Esophagus squamous epithelium (tissue), 5 donors: ENCODE results near the gene TMEM184A. TPM values are rescaled to one million over a fixed set of nuclear protein-coding genes. Genes with fewer than 3 reads are reported as not detected.

Source experiments
- DNase-seq: peaks from one replicate; lab custom pipeline; 2025; lab: John Stamatoyannopoulos, UW
- H3K27ac ChIP-seq, 4 donors: fragments of 200-600 bp; sonication (generic); one replicate each; pipeline ENCODE4 v1.5.1; 2016 to 2019; ENCODE audit warnings: mild to moderate bottlenecking in 1 of 4
- H3K27me3 ChIP-seq, 4 donors: fragments of 200-600 bp; sonication (generic); 1 replicate in 3 of 4; 2 replicates in 1 of 4; pipeline versions ENCODE4 v1.5.1 to v1.6.0; 2017 to 2021; ENCODE audit warnings: antibody characterized with exemption in 1 of 4
- H3K36me3 ChIP-seq, 3 donors: fragments of 200-600 bp; sonication (generic); one replicate each; pipeline ENCODE4 v1.5.1; 2016 to 2019
- H3K4me1 ChIP-seq, 3 donors: fragments of 200-600 bp; sonication (generic); one replicate each; pipeline ENCODE4 v1.5.1; 2017 to 2019
- H3K4me3 ChIP-seq, 4 donors: fragments of 200-600 bp; sonication (generic); 1 replicate in 3 of 4; 2 replicates in 1 of 4; pipeline ENCODE4 v1.5.1; 2016 to 2019; ENCODE audit warnings: mild to moderate bottlenecking in 2 of 4, moderate library complexity in 1 of 4
- H3K9me3 ChIP-seq, 3 donors: fragments of 200-600 bp; sonication (generic); one replicate each; pipeline ENCODE4 v1.5.1; 2016 to 2019
- POLR2A ChIP-seq, 4 donors: fragments of 450-650 bp; IDR thresholded peaks; one replicate each; pipeline ENCODE4 v1.6.1; 2017; ENCODE audit warnings: antibody characterized with exemption in 4 of 4, mild to moderate bottlenecking in 4 of 4, moderate library complexity in 3 of 4
- WGBS, 2 donors: methylation state at CpG; one replicate each; pipeline ENCODE4 v1.1.5; 2018; 5-methylcytosine and 5-hydroxymethylcytosine counted together
- intact Hi-C: fragments of 100-400 bp; cut with DNase I; formaldehyde crosslinking; loops from one replicate; pipeline ENCODE4 v1.15.0; 2022
- total RNA-seq, 4 donors: library from RNA; depleted of rRNA; stranded (reverse); fragments of >200 nt; gene quantifications; one replicate each; pipeline ENCODE4 v1.1.0, GENCODE V29; 2016
- TF ChIP-seq, protein P1 (sequence below), 6 experiments: fragments of 450-650 bp in 4 of 6; fragments of 200-600 bp in 2 of 6; sonication (generic) in 2 of 6; IDR thresholded peaks; one replicate each; pipeline ENCODE4 v1.5.1; 2016 to 2019; ENCODE audit warnings: antibody characterized with exemption in 6 of 6, mild to moderate bottlenecking in 4 of 6, moderate library complexity in 4 of 6
- donor health status: DM: yes; HTN: yes; CAD: no.

Gene TMEM184A
- total RNA-seq, 4 donors from 2014 or later, result 56.7 to 204 (median 98.9) TPM

DNA sequence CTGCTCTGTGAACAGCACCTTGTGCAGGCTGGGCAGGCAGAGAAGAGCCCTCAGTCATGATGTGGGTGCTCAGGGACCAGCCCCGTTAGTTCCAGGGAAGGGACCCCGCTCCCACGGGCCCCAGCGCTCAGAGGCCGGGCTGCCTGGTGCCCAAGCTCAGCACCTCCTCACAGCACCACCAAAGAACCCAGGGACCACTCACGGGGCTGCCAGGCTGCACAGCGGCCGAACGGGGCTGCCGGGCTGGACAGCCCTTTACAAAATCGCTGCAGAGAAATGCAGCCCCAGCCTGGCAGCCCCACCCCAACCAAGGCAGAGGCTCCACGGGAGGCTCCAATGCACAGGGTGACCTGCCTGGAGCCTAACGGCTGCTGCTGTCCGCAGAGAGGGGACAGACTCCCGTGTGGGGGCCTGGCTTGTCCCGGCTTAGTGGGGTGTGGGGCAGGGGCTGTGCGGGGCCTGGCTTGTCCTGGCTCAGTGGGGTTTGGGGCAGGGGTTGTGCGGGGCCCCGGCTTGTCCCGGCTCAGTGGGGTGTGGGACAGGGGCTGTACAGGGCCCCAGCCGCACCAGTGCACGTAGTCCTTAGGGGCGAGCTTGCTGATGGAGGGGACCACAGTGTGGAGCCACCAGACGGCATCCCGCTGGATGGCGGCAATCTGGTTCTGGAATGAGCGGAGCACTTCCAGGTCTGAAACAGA is 61.0 kb downstream of the TMEM184A start:
- no peaks in the 10 kb centered on the region for H3K4me1 ChIP-seq
- no peak overlapping the region for H3K27ac ChIP-seq
- WGBS, 2 donors, result 100% methylated on average over 1 to 4 of the region's 27 CpGs
- H3K4me3 ChIP-seq, result no peak overlapping the region
- peaks cover 31 to 100% (median 50%) of the 10 kb centered on the region in 3 donors for H3K36me3 ChIP-seq
- intact Hi-C loops, result no loop called here
- no peak for DNase-seq
- TF ChIP-seq, protein P1, sequence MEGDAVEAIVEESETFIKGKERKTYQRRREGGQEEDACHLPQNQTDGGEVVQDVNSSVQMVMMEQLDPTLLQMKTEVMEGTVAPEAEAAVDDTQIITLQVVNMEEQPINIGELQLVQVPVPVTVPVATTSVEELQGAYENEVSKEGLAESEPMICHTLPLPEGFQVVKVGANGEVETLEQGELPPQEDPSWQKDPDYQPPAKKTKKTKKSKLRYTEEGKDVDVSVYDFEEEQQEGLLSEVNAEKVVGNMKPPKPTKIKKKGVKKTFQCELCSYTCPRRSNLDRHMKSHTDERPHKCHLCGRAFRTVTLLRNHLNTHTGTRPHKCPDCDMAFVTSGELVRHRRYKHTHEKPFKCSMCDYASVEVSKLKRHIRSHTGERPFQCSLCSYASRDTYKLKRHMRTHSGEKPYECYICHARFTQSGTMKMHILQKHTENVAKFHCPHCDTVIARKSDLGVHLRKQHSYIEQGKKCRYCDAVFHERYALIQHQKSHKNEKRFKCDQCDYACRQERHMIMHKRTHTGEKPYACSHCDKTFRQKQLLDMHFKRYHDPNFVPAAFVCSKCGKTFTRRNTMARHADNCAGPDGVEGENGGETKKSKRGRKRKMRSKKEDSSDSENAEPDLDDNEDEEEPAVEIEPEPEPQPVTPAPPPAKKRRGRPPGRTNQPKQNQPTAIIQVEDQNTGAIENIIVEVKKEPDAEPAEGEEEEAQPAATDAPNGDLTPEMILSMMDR (IDR thresholded peaks at IDR 0.05), result no peak
- no peak for TF ChIP-seq POLR2A (IDR thresholded peaks at IDR 0.05)
- H3K27me3 ChIP-seq, result no peaks in the 10 kb centered on the region
- H3K9me3 ChIP-seq, result no peaks in the 10 kb centered on the region

DNA sequence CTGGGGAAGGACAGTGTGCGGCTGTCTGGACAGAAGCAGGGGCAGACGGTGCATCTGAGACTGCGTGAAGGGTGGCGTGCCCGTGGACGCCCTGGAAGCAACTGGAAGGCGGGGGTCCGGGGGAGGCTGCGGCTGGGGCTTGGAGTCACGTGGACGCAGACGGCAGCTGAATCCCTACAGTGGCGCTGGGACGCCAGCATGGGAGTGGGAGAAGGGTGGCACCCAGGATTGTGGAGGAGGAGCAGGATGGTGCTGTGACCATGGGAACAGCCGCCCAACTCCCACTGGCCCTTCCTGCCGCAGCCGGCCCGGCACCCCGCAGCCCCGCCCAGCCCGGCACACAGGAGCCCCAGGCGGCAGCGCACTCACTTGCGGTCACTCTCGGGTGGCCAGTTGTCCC is 61.6 kb downstream of the TMEM184A start:
- Histone ChIP-seq H3K4me3 (no peak overlapping the region), H3K36me3 (peaks cover 30 to 100% (median 48%) of the 10 kb centered on the region in 3 donors), H3K4me1 (no peaks in the 10 kb centered on the region), H3K9me3 (no peaks in the 10 kb centered on the region), H3K27me3 (no peaks in the 10 kb centered on the region), H3K27ac (no peak overlapping the region)
- intact Hi-C loops, result no loop called here
- TF ChIP-seq, protein P1 (IDR thresholded peaks at IDR 0.05), result no peak
- no peak for TF ChIP-seq POLR2A (IDR thresholded peaks at IDR 0.05)
- WGBS, 2 donors, result 96% methylated on average over 11 of the region's 25 CpGs; no CpG with 5 or more reads in 1 of the 2 donors
- no peak for DNase-seq

DNA sequence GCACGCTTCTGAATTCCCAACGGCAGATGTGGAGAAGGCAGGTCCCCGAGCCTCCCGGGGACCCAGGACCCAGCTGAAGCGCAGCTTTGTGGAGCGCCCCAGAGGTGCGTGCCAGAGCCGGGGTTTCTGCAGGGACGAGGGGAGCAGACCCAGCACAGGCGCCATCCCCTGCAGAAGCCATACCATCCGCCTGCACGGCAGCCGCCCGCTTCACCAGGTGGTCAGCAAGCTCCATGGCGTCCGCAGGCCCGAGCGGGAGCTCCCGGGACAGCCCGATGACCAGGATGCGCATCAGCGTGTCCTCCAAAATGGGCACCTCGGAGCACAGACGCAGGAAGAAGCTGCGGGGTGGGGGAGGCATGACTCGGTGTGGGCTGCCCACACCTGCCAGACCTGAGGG is 62.4 kb downstream of the TMEM184A start:
- intact Hi-C loops, result no loop called here
- 96% methylated on average over 16 of the region's 26 CpGs; no CpG with 5 or more reads in 1 of the 2 donors for WGBS, 2 donors
- no peak for DNase-seq
- no peaks in the 10 kb centered on the region for H3K27me3 ChIP-seq
- no peak overlapping the region for H3K27ac ChIP-seq
- no peaks in the 10 kb centered on the region for H3K9me3 ChIP-seq
- H3K36me3 ChIP-seq, result peaks cover 33 to 100% (median 44%) of the 10 kb centered on the region in 3 donors
- no peak overlapping the region for H3K4me3 ChIP-seq
- TF ChIP-seq, protein P1 (IDR thresholded peaks at IDR 0.05), result no peak
- TF ChIP-seq POLR2A (IDR thresholded peaks at IDR 0.05), result no peak
- H3K4me1 ChIP-seq, result no peaks in the 10 kb centered on the region

GRCh38 chr7:1493129-1493528 is 62.9 kb downstream of the TMEM184A start:
- 66 to 70% methylated on average over 2 to 7 of the region's 20 CpGs for whole genome bisulfite sequencing, 2 donors
- Histone ChIP-seq H3K27me3 (no peaks in the 10 kb centered on the region), H3K9me3 (no peaks in the 10 kb centered on the region), H3K36me3 (peaks cover 30 to 100% (median 42%) of the 10 kb centered on the region in 3 donors), H3K4me1 (no peaks in the 10 kb centered on the region), H3K4me3 (no peak overlapping the region), H3K27ac (no peak overlapping the region)
- DNase-seq, result no peak
- intact Hi-C loops, result no loop called here
- TF ChIP-seq, protein P1 (IDR thresholded peaks at IDR 0.05), result no peak
- no peak for TF ChIP-seq POLR2A (IDR thresholded peaks at IDR 0.05)

- Histone ChIP-seq H3K4me3 (no peak overlapping the region), H3K27me3 (no peaks in the 10 kb centered on the region), H3K4me1 (no peaks in the 10 kb centered on the region), H3K27ac (no peak overlapping the region), H3K9me3 (no peaks in the 10 kb centered on the region), H3K36me3 (peaks cover 30 to 100% (median 43%) of the 10 kb centered on the region in 3 donors)
- 77 to 97% methylated on average over 11 to 12 of the region's 33 CpGs for WGBS, 2 donors
- DNase-seq, result no peak
- TF ChIP-seq POLR2A (IDR thresholded peaks at IDR 0.05), result no peak
- TF ChIP-seq, protein P1 (IDR thresholded peaks at IDR 0.05), result no peak
- intact Hi-C loops, result no loop called here
Measured at GRCh38 chr7:1492640-1493039, 63.4 kb downstream of the TMEM184A start.
